Measurements from ENCODE around the gene SNX9. TPM values are rescaled to one million over a fixed set of nuclear protein-coding genes. Genes with fewer than 3 reads are reported as not detected.

SNX9 gene
- total and polyA plus RNA-seq, 10 of the 15 experiments (the other 5 are each of a cell fraction or from before 2014, with no cell fraction given): 0.03 to 2.0 (median 0.37) TPM

DNA sequence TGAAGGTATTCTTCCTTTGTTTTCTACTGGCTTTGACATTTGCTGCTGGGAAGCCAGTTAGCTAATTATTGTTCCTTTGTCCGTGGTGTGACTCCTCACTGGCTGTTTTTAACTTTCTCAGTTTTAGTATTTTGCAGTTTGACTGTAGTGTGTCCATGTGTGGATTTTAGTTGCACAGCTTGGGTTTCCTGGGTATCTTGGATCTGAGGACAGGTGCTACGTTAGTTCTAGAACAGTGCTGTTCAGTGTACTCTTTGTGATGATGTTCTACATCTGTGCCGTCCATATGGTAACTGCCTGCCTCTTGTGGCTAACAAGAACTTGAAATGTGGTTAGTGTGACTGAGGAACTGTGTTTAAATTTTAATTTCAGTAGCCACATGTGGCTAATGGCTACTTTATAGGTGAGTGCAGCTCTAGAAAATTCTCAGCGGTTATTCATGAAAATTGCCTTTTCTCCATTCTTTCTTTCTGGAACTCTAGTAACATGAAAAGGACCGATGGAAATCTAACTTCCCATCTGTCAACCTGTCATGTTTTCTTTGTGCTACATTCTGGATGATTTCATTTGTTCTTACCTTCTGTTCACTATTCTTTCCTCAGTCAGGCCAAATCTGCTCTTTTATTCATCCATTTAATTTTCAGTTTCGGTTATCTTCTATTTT lies 7.4 kb downstream of the SNX9 start (continued):
- TF ChIP-seq BACH1 (IDR thresholded peaks at IDR 0.05; ENCODE audit: borderline replicate concordance): peak; percentile 54; the same call in 1 of the 2 replicates
- TF ChIP-seq, protein P1, sequence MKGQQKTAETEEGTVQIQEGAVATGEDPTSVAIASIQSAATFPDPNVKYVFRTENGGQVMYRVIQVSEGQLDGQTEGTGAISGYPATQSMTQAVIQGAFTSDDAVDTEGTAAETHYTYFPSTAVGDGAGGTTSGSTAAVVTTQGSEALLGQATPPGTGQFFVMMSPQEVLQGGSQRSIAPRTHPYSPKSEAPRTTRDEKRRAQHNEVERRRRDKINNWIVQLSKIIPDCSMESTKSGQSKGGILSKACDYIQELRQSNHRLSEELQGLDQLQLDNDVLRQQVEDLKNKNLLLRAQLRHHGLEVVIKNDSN (IDR thresholded peaks at IDR 0.05; ENCODE audit: borderline replicate concordance, extremely low read length, insufficient read depth, low read depth, low read length): no peak
- no peak for TF ChIP-seq SRF (IDR thresholded peaks at IDR 0.05; ENCODE audit: low read depth in 2 of 2, low read length in 2 of 2)
- no peak for TF ChIP-seq POLR2AphosphoS2 (IDR thresholded peaks at IDR 0.05; ENCODE audit: low read depth, low read length)
- TF ChIP-seq CEBPB (IDR thresholded peaks at IDR 0.05; ENCODE audit: borderline replicate concordance in 1 of 2, low read depth in 2 of 2, low read length in 2 of 2): no peak
- TF ChIP-seq ZNF207 (IDR thresholded peaks at IDR 0.05; ENCODE audit: borderline replicate concordance): no peak
- 0 out of 2 replicates have a peak, but pooled peaks have one; percentile 57 for TF ChIP-seq ZNF217 (IDR thresholded peaks at IDR 0.05)
- no peak for TF ChIP-seq EGR1 (IDR thresholded peaks at IDR 0.05; ENCODE audit: borderline replicate concordance in 1 of 2, low read depth in 2 of 2, low read length in 2 of 2)
- TF ChIP-seq, protein P2, sequence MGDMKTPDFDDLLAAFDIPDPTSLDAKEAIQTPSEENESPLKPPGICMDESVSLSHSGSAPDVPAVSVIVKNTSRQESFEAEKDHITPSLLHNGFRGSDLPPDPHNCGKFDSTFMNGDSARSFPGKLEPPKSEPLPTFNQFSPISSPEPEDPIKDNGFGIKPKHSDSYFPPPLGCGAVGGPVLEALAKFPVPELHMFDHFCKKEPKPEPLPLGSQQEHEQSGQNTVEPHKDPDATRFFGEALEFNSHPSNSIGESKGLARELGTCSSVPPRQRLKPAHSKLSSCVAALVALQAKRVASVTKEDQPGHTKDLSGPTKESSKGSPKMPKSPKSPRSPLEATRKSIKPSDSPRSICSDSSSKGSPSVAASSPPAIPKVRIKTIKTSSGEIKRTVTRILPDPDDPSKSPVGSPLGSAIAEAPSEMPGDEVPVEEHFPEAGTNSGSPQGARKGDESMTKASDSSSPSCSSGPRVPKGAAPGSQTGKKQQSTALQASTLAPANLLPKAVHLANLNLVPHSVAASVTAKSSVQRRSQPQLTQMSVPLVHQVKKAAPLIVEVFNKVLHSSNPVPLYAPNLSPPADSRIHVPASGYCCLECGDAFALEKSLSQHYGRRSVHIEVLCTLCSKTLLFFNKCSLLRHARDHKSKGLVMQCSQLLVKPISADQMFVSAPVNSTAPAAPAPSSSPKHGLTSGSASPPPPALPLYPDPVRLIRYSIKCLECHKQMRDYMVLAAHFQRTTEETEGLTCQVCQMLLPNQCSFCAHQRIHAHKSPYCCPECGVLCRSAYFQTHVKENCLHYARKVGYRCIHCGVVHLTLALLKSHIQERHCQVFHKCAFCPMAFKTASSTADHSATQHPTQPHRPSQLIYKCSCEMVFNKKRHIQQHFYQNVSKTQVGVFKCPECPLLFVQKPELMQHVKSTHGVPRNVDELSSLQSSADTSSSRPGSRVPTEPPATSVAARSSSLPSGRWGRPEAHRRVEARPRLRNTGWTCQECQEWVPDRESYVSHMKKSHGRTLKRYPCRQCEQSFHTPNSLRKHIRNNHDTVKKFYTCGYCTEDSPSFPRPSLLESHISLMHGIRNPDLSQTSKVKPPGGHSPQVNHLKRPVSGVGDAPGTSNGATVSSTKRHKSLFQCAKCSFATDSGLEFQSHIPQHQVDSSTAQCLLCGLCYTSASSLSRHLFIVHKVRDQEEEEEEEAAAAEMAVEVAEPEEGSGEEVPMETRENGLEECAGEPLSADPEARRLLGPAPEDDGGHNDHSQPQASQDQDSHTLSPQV (IDR thresholded peaks at IDR 0.05): no peak
- peak; percentile 76 to 89 for TF ChIP-seq IKZF2 (IDR thresholded peaks at IDR 0.05)
- TF ChIP-seq, protein P3, sequence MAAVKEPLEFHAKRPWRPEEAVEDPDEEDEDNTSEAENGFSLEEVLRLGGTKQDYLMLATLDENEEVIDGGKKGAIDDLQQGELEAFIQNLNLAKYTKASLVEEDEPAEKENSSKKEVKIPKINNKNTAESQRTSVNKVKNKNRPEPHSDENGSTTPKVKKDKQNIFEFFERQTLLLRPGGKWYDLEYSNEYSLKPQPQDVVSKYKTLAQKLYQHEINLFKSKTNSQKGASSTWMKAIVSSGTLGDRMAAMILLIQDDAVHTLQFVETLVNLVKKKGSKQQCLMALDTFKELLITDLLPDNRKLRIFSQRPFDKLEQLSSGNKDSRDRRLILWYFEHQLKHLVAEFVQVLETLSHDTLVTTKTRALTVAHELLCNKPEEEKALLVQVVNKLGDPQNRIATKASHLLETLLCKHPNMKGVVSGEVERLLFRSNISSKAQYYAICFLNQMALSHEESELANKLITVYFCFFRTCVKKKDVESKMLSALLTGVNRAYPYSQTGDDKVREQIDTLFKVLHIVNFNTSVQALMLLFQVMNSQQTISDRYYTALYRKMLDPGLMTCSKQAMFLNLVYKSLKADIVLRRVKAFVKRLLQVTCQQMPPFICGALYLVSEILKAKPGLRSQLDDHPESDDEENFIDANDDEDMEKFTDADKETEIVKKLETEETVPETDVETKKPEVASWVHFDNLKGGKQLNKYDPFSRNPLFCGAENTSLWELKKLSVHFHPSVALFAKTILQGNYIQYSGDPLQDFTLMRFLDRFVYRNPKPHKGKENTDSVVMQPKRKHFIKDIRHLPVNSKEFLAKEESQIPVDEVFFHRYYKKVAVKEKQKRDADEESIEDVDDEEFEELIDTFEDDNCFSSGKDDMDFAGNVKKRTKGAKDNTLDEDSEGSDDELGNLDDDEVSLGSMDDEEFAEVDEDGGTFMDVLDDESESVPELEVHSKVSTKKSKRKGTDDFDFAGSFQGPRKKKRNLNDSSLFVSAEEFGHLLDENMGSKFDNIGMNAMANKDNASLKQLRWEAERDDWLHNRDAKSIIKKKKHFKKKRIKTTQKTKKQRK (IDR thresholded peaks at IDR 0.05; ENCODE audit: low read depth, low read length): no peak
- peak; percentile 89 for TF ChIP-seq PAX5 (IDR thresholded peaks at IDR 0.05; ENCODE audit: borderline replicate concordance, low read depth, low read length)
- no peak for TF ChIP-seq ZNF622 (IDR thresholded peaks at IDR 0.05)
- TF ChIP-seq BCL11A (IDR thresholded peaks at IDR 0.05; ENCODE audit: low read depth, low read length): peak; percentile 83; the same call in 1 of the 2 replicates
- TF ChIP-seq ATF7 (IDR thresholded peaks at IDR 0.05; ENCODE audit: low read depth): peak; percentile 47; the same call in 1 of the 2 replicates
- TF ChIP-seq, protein P4, sequence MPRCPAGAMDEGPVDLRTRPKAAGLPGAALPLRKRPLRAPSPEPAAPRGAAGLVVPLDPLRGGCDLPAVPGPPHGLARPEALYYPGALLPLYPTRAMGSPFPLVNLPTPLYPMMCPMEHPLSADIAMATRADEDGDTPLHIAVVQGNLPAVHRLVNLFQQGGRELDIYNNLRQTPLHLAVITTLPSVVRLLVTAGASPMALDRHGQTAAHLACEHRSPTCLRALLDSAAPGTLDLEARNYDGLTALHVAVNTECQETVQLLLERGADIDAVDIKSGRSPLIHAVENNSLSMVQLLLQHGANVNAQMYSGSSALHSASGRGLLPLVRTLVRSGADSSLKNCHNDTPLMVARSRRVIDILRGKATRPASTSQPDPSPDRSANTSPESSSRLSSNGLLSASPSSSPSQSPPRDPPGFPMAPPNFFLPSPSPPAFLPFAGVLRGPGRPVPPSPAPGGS (IDR thresholded peaks at IDR 0.05; ENCODE audit: borderline replicate concordance, insufficient read depth, low read depth, low read length, poor library complexity, severe bottlenecking): no peak
- TF ChIP-seq IKZF1 (conservative IDR thresholded peaks at IDR 0.05): peak; percentile 78
- TF ChIP-seq SMAD5 (IDR thresholded peaks at IDR 0.05; ENCODE audit: low read depth): no peak
